ENCODE data around the gene PLA2G2F. TPM values are rescaled to one million over a fixed set of nuclear protein-coding genes. Genes with fewer than 3 reads are reported as not detected.

Gene PLA2G2F
- total and polyA plus RNA-seq, 10 of the 15 experiments (the other 5 are each of a cell fraction or from before 2014, with no cell fraction given), result 0.03 TPM; not detected in 9

DNA sequence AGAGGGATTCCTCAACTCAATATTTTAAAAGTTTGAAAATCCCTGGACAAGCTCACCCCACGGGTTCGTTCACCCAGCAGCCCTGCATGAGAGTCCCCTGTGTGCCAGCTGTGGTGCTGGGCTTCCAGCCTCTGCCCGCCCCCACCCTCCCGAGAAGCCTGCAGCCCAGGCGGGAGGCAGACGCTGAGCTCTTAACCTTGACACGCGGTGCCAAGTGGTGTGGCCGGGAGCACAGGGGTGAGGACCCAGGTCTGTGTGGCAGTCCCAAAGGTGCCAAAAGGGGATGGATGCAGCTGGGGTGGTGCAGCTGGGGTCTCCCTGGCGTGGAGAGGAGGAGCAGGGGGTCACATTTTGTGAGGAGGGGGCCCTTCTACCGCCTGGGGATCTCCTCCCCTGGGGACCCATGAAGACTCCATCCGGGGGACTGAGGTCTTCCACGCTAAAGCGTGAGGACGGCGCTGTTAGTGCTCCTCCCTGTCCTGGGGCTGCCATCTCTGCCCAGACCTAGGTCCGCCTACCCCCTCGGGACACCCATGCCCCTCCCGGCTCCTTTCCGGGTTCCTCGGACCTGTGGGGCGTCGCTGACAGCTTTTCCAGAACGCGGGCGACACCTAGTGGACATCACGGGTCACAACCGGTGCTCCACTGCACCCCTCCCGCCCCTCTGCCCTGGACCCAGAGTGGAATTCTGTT, 12.9 kb downstream of the PLA2G2F start (continued):
- TF ChIP-seq, protein P1, sequence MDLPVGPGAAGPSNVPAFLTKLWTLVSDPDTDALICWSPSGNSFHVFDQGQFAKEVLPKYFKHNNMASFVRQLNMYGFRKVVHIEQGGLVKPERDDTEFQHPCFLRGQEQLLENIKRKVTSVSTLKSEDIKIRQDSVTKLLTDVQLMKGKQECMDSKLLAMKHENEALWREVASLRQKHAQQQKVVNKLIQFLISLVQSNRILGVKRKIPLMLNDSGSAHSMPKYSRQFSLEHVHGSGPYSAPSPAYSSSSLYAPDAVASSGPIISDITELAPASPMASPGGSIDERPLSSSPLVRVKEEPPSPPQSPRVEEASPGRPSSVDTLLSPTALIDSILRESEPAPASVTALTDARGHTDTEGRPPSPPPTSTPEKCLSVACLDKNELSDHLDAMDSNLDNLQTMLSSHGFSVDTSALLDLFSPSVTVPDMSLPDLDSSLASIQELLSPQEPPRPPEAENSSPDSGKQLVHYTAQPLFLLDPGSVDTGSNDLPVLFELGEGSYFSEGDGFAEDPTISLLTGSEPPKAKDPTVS (IDR thresholded peaks at IDR 0.05; ENCODE audit: low read depth, low read length), result no peak
- TF ChIP-seq, protein P2, sequence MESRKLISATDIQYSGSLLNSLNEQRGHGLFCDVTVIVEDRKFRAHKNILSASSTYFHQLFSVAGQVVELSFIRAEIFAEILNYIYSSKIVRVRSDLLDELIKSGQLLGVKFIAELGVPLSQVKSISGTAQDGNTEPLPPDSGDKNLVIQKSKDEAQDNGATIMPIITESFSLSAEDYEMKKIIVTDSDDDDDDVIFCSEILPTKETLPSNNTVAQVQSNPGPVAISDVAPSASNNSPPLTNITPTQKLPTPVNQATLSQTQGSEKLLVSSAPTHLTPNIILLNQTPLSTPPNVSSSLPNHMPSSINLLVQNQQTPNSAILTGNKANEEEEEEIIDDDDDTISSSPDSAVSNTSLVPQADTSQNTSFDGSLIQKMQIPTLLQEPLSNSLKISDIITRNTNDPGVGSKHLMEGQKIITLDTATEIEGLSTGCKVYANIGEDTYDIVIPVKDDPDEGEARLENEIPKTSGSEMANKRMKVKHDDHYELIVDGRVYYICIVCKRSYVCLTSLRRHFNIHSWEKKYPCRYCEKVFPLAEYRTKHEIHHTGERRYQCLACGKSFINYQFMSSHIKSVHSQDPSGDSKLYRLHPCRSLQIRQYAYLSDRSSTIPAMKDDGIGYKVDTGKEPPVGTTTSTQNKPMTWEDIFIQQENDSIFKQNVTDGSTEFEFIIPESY (IDR thresholded peaks at IDR 0.05), result no peak
- TF ChIP-seq IKZF2 (IDR thresholded peaks at IDR 0.05) (peak in 1 of 2 experiments; percentile 27; a peak in 1 of 4 replicates), TBL1XR1 (IDR thresholded peaks at IDR 0.05; ENCODE audit: low read depth, low read length) (no peak), JUND (IDR thresholded peaks at IDR 0.05; ENCODE audit: low read depth, low read length) (no peak), MXI1 (IDR thresholded peaks at IDR 0.05; ENCODE audit: low read depth, low read length) (no peak; the same call in 1 of the 2 replicates), FOXM1 (IDR thresholded peaks at IDR 0.05; ENCODE audit: low read depth, low read length) (no peak), RFX5 (IDR thresholded peaks at IDR 0.05; ENCODE audit: low read depth, low read length) (no peak), KAT2A (conservative IDR thresholded peaks at IDR 0.05; ENCODE audit: control insufficient read depth, low read depth, low read length) (no peak), SIX5 (IDR thresholded peaks at IDR 0.05; ENCODE audit: low read depth, low read length, severe bottlenecking) (no peak), RAD21 (IDR thresholded peaks at IDR 0.05; ENCODE audit: insufficient read depth, low read depth, low read length) (peak; percentile 96), HDGF (IDR thresholded peaks at IDR 0.05) (no peak), NR2F1 (conservative IDR thresholded peaks at IDR 0.05) (0 out of 2 replicates have a peak, but pooled peaks have one; percentile 19), NFYB (IDR thresholded peaks at IDR 0.05; ENCODE audit: insufficient read depth, low read depth, low read length) (no peak), JUNB (IDR thresholded peaks at IDR 0.05) (no peak)
- TF ChIP-seq, protein P3, sequence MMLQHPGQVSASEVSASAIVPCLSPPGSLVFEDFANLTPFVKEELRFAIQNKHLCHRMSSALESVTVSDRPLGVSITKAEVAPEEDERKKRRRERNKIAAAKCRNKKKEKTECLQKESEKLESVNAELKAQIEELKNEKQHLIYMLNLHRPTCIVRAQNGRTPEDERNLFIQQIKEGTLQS (IDR thresholded peaks at IDR 0.05; ENCODE audit: borderline replicate concordance, extremely low read depth, low read depth, low read length), result no peak
- TF ChIP-seq, protein P4, sequence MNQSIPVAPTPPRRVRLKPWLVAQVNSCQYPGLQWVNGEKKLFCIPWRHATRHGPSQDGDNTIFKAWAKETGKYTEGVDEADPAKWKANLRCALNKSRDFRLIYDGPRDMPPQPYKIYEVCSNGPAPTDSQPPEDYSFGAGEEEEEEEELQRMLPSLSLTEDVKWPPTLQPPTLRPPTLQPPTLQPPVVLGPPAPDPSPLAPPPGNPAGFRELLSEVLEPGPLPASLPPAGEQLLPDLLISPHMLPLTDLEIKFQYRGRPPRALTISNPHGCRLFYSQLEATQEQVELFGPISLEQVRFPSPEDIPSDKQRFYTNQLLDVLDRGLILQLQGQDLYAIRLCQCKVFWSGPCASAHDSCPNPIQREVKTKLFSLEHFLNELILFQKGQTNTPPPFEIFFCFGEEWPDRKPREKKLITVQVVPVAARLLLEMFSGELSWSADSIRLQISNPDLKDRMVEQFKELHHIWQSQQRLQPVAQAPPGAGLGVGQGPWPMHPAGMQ (IDR thresholded peaks at IDR 0.05; ENCODE audit: borderline replicate concordance), result no peak
- TF ChIP-seq, protein P5, sequence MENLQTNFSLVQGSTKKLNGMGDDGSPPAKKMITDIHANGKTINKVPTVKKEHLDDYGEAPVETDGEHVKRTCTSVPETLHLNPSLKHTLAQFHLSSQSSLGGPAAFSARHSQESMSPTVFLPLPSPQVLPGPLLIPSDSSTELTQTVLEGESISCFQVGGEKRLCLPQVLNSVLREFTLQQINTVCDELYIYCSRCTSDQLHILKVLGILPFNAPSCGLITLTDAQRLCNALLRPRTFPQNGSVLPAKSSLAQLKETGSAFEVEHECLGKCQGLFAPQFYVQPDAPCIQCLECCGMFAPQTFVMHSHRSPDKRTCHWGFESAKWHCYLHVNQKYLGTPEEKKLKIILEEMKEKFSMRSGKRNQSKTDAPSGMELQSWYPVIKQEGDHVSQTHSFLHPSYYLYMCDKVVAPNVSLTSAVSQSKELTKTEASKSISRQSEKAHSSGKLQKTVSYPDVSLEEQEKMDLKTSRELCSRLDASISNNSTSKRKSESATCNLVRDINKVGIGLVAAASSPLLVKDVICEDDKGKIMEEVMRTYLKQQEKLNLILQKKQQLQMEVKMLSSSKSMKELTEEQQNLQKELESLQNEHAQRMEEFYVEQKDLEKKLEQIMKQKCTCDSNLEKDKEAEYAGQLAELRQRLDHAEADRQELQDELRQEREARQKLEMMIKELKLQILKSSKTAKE (IDR thresholded peaks at IDR 0.05; ENCODE audit: low read depth, poor library complexity, severe bottlenecking), result no peak
- TF ChIP-seq, protein P6, sequence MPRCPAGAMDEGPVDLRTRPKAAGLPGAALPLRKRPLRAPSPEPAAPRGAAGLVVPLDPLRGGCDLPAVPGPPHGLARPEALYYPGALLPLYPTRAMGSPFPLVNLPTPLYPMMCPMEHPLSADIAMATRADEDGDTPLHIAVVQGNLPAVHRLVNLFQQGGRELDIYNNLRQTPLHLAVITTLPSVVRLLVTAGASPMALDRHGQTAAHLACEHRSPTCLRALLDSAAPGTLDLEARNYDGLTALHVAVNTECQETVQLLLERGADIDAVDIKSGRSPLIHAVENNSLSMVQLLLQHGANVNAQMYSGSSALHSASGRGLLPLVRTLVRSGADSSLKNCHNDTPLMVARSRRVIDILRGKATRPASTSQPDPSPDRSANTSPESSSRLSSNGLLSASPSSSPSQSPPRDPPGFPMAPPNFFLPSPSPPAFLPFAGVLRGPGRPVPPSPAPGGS (IDR thresholded peaks at IDR 0.05; ENCODE audit: borderline replicate concordance, insufficient read depth, low read depth, low read length, poor library complexity, severe bottlenecking), result no peak

Measured in GM12878 (cell line).